Measurements from ENCODE around the gene SLC6A20. TPM values are rescaled to one million over a fixed set of nuclear protein-coding genes. Genes with fewer than 3 reads are reported as not detected.

The SLC6A20 gene
- total RNA-seq (2014; rRNA removed; shearing (Covaris generic)) = not detected in 2 replicates
- not detected in 2 replicates for polyA plus RNA-seq (2014; cell fraction: nucleus; rRNA removed)

- DNase-seq (ENCODE audit: extremely low read depth, low read depth) = no peak
Measured at GRCh38 chr3:45795882-45796765, at the start of gene SLC6A20. TSS of gene SLC6A20 (minus strand) at chr3:45796536. CDS start at chr3:45796419, 117 bp downstream.

- no peak for DNase-seq (ENCODE audit: extremely low read depth, low read depth)
Measured at GRCh38 chr3:45844616-45845015, 48.3 kb upstream of the SLC6A20 start.

GRCh38 chr3:45842851-45843625 lies 46.7 kb upstream of the SLC6A20 start:
- no peak for DNase-seq (ENCODE audit: extremely low read depth, low read depth)

- DNase-seq (ENCODE audit: extremely low read depth, low read depth) = peak; percentile 91
Measured at GRCh38 chr3:45841757-45842491, 45.6 kb upstream of the SLC6A20 start, which contains the start of gene LZTFL1. TSS of gene LZTFL1 (minus strand) at chr3:45842119. CDS start at chr3:45841991, 128 bp downstream.

GRCh38 chr3:45841420-45841756 lies 45.1 kb upstream of the SLC6A20 start:
- no peak for DNase-seq (ENCODE audit: extremely low read depth, low read depth)

GRCh38 chr3:45838466-45838865 lies 42.1 kb upstream of the SLC6A20 start:
- no peak for DNase-seq (ENCODE audit: extremely low read depth, low read depth)

GRCh38 chr3:45832699-45833098 lies 36.4 kb upstream of the SLC6A20 start:
- no peak for DNase-seq (ENCODE audit: extremely low read depth, low read depth)

GRCh38 chr3:45830121-45830520 lies 33.8 kb upstream of the SLC6A20 start:
- no peak for DNase-seq (ENCODE audit: extremely low read depth, low read depth)

- no peak for DNase-seq (ENCODE audit: extremely low read depth, low read depth)
Measured at GRCh38 chr3:45826908-45827307, 30.6 kb upstream of the SLC6A20 start.

GRCh38 chr3:45826321-45826720 lies 30.0 kb upstream of the SLC6A20 start:
- DNase-seq (ENCODE audit: extremely low read depth, low read depth) = no peak

GRCh38 chr3:45821127-45821526 lies 24.8 kb upstream of the SLC6A20 start:
- no peak for DNase-seq (ENCODE audit: extremely low read depth, low read depth)

- no peak for DNase-seq (ENCODE audit: extremely low read depth, low read depth)
Measured at GRCh38 chr3:45819543-45819942, 23.2 kb upstream of the SLC6A20 start.

GRCh38 chr3:45817831-45818522 lies 21.6 kb upstream of the SLC6A20 start:
- DNase-seq (ENCODE audit: extremely low read depth, low read depth) = no peak

- DNase-seq (ENCODE audit: extremely low read depth, low read depth) = no peak
Measured at GRCh38 chr3:45816544-45816943, 20.2 kb upstream of the SLC6A20 start.

- no peak for DNase-seq (ENCODE audit: extremely low read depth, low read depth)
Measured at GRCh38 chr3:45814322-45814721, 18.0 kb upstream of the SLC6A20 start.

- no peak for DNase-seq (ENCODE audit: extremely low read depth, low read depth)
Measured at GRCh38 chr3:45807681-45808540, 11.6 kb upstream of the SLC6A20 start.

- no peak for DNase-seq (ENCODE audit: extremely low read depth, low read depth)
Measured at GRCh38 chr3:45807133-45807532, 10.8 kb upstream of the SLC6A20 start.

GRCh38 chr3:45806072-45806471 lies 9.7 kb upstream of the SLC6A20 start:
- DNase-seq (ENCODE audit: extremely low read depth, low read depth) = no peak

GRCh38 chr3:45803252-45803935 lies 7.1 kb upstream of the SLC6A20 start:
- no peak for DNase-seq (ENCODE audit: extremely low read depth, low read depth)
